H1 (cell line): ENCODE data around the gene PNO1. TPM values are rescaled to one million over a fixed set of nuclear protein-coding genes. Genes with fewer than 3 reads are reported as not detected.
A peak's percentile ranks its signal among the peaks of the same experiment; 100 is the strongest.

ENCODE experiments used
- KDM4A ChIP-seq: IDR thresholded peaks from one replicate; pipeline ENCODE4 v1.7.1; 2012; ENCODE audit warnings: low read depth, mild to moderate bottlenecking, moderate library complexity, low read length, inconsistent platforms; ENCODE audit not compliant: severe bottlenecking
- POLR2A ChIP-seq, 2 experiments: IDR thresholded peaks; 1 replicate in 1 of 2; 2 replicates in 1 of 2; pipeline ENCODE4 v1.6.1; 2011; ENCODE audit warnings: low read depth in 2 of 2, low read length in 2 of 2, mild to moderate bottlenecking in 2 of 2; ENCODE audit errors: control extremely low read depth in 1 of 2
- polyA plus RNA-seq, 7 experiments: library from polyadenylated mRNA; depleted of rRNA in 3 of 7; stranded (reverse) in 5 of 7; unstranded in 2 of 7; fragments of >200 nt in 5 of 7; fragments of 200-250 nt in 2 of 7; gene quantifications; 1 replicate in 5 of 7; 2 replicates in 1 of 7; 4 replicates in 1 of 7; pipeline versions ENCODE4 v1.2.1 to v1.2.3, GENCODE V29; 2011 to 2013; ENCODE audit warnings: missing spikeins in 2 of 7, mixed read lengths in 2 of 7
- total RNA-seq: library from RNA; stranded (reverse); fragmentation: NEBNext Ultra II Directional; extraction: Animal tissue kit (Norgen Biotek cat#: 25700); gene quantifications from 2 replicates; pipeline ENCODE4 v1.2.1, GENCODE V29; 2021

PNO1 gene
- total and polyA plus RNA-seq, 2 of the 8 experiments (the other 6 are each of a cell fraction or from before 2014, with no cell fraction given): 18.6 to 33.2 TPM

DNA sequence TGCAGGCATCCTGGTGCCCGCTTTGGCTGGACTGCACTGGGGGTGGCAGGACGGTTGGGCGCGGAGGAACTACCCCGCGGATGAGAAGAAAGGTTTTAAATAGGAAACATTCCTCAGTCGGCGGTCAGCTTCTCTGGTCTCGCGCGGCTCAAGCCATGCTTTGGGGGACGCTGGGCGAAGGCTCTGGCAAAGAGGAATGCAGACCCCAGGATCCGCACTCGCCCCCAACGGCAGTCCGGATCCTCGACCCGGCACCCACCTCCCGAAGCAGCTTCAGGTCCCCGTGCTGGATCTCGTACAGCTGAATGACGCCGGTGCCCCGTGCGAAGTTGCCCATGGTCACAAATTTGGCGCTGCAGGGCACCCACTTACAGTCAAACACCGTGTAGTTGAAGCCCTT lies 686 bp upstream of the PNO1 start (continued):
- peak; percentile 71 for TF ChIP-seq KDM4A
- TF ChIP-seq POLR2A (IDR thresholded peaks at IDR 0.05; ENCODE audit: control extremely low read depth in 1 of 2, low read depth in 2 of 2, low read length in 2 of 2): peak in 1 of 2 experiments; percentile 10; a peak in 1 of 3 replicates
